NCI-H1105 treated with DMSO at 0.1 percent for 48 hours (cell line): Measurements from ENCODE around the gene KBTBD12.

Experiments
- DNase-seq: peaks from one replicate; lab custom pipeline; 2025; lab: John Stamatoyannopoulos, UW

The KBTBD12 gene

DNA sequence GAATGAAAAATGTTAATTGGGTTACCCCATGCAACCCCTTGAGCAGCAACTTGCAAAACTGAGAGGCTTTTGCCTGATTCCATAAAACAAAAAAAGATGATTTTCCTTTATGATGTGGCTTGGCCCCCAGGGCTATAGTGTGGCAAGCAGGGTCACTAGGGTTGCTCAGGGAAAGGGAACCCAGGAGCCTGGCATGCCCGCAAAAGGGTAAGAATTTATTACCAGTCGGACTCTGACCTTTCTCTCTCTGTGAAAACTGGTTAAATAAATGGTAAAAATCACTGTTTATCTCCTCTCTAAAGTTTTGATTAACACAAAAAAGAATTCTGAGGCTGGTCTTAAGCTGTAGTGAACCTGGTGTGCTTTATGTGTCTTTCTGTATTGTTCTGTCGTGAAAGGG is 99.5 kb downstream of the KBTBD12 start:
- DNase-seq, result no peak

DNA sequence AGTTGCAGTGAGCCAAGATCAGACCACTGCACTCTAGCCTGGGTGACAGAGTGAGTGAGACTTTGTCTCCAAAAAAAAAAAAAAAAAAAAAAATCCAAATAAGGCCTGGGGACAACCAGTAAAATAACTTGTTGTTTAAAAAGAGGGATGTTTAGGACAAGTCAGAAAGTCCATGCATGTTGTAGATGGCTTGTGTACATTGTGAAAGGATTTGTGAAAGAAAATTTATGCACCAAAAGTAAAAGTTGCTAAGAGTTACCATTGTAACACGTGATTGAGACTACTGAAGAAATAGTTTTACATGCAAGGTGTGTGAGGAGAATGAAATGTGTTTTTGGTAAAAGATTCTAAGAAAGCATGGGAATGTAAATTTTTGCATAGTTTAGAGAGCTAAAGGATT is 101.5 kb downstream of the KBTBD12 start:
- no peak for DNase-seq

DNA sequence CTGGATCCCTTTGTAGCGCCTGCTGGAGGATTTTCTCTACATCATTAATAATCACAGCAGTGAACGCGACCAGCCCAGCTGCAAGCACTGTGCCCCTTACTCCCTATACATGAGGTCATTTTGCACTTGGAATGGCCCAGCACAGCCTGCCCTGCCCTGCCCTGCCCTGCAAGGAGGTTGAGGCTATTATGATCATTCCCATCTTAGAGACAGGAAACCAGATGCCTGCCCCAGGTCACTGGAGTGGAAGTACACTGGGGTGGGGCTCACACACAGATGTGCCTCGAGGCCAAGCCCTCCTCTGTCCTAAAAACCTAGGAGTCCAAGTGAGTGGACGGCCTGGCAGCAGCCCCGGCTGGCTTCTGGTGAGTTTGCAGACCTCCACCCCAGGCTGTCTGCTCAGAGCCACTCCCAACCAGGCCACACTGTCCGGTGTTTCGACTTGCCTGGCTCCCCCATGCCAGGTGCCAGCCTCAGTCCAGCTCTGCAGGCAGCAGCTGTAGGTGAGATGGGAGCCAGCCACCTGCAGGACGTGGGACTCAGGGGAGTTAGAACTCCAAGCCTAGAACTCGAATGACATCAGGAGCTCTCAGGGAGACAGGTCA is 106.8 kb downstream of the KBTBD12 start:
- DNase-seq, result no peak

DNA sequence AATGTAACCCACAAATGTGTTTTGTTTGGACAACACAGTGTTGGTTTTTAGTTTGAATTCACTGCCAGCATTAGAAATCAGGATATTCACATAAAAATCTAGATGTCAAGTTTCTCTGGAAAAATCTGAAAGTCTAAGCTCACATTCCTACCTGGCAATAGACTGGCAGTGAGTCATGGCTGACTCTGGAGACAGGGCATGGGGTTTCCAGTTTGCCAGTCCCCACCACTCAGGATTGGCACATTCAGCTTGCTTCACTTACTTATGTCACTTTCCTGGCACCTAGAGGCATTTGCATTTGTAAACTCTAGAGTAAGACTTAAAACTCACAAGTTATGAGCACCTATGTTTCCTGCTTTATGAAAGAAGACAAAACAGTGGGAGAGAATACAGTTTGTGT is 118.1 kb downstream of the KBTBD12 start:
- no peak for DNase-seq

DNA sequence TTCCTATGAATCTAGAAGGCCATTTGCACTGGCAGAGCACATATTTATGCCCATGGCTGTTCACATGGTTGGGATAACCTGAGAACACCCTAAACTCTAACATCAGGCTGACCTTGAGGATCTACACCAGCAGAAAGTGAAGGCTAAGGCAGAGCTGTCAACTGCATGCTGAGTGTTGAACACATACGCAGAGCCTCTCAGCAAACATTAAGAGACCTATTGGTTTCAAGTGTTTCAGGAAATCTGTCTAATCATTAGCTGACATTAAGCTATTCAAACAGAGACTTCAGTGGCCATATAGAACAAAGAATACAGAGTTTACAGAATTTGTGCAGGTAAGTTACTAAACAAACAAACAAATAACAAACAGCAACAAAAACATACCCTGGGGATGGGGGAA is 121.1 kb downstream of the KBTBD12 start:
- no peak for DNase-seq
